NAMALWA (cell line): Measurements from ENCODE around the gene AADACL2.
"Not testable (repeated sequence)": the region's sequence is repeated elsewhere in the genome, so short reads cannot be mapped to it uniquely, and the experiment has no call there.

Source experiments
- DNase-seq: peaks from one replicate; pipeline ENCODE4 v3.0.0-alpha.2; 2015; ENCODE audit warnings: low spot score

The AADACL2 gene, protein sequence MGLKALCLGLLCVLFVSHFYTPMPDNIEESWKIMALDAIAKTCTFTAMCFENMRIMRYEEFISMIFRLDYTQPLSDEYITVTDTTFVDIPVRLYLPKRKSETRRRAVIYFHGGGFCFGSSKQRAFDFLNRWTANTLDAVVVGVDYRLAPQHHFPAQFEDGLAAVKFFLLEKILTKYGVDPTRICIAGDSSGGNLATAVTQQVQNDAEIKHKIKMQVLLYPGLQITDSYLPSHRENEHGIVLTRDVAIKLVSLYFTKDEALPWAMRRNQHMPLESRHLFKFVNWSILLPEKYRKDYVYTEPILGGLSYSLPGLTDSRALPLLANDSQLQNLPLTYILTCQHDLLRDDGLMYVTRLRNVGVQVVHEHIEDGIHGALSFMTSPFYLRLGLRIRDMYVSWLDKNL

DNA sequence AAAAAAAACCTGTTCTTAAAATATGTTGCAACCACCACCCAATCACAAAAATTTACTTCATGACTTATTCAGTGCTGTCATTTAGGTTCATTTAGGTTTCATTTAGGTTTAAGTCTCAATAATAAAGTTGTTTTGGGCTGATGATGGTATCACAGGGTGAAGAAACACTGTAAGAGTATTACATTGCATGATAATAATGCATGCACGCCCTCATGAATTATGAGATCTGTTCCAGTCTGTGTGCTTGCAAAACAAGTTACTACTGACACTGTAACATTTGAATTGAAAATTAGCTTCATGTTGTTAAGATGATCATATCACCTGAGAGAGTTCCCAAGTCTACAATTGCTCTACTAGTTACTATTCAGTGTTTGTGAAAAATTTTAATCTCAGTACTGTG, at the start of gene AADACL2:
Gene AADACL2, plus strand, starts transcription at position 315 of the 400 bp plus-strand sequence. CDS start 109 bp downstream, outside the sequence.
- no peak for DNase-seq

DNA sequence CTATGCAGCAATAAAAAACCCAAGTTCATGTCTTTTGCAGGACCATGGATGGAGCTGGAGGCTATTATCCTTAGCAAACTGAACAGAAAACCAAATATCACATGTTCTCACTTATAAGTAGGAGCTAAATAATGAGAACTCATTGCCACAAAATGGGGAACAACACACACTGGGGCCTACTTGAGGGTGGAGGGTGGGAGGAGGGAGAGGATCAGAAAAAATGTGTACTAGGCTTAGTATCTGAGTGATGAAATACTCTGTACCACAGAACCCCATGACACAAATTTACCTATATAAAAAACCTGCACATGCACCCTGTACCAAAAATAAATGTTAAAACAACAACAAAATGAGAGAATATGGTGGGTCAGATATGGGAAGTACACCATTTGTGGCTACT, 49.6 kb upstream of the AADACL2 start:
- no peak for DNase-seq

DNA sequence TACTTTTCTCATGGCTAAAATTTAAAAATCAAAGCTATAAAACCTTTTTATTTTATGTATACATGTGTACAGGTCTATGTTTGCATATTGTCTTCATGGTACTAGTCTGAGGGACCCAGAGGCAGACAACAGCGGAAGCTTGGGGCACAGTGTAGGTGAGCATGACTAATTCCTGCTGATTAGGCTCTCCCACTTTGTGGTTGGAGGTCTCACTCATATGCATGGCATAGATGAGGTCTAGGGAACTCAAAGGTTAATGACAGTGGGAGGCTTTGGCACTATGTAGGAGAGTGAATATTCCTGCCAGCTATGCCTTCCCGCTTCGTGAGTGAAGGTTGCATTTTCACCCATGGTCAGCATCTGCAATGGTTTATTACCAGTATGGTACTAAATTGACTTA, 47.5 kb upstream of the AADACL2 start:
- DNase-seq, result no peak

DNA sequence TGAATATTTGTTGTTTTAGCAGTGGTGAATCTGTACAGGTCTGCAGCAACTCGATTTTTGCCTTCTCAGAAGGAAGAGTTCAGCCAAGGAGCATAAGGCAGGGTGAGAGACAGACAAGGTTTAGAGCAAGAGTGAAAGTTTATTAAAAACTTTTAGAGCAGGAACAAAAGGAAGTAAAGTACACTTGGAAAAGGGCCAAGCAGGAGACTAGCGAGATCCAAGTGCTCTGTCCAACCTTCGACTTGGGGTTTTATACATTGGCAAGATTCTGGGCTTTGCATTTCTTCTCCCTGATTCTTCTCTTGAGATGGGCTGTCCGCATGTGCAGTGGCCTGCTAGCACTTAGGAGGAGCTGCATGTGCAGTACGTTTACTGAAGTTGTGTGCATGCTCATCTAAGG, 46.7 kb upstream of the AADACL2 start:
- no peak for DNase-seq

DNA sequence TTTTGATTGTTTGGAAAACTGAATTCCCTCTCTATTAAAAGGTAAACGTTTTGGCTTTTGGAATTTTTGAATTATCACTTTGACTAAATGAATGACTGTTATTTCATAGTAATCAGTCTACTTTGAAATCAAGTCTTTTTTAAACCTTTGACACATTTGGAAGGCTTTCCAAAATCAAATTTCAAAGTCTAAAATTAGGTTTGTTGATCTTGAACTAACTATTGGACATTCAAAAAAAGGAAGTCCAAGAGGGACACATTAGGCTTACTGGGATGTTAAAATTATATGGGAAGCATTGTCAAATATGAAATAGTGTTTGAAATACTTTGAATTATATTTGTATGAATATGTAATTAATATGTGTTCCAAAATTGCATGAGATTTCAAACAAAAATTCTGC, 45.2 kb upstream of the AADACL2 start:
- no peak for DNase-seq

DNA sequence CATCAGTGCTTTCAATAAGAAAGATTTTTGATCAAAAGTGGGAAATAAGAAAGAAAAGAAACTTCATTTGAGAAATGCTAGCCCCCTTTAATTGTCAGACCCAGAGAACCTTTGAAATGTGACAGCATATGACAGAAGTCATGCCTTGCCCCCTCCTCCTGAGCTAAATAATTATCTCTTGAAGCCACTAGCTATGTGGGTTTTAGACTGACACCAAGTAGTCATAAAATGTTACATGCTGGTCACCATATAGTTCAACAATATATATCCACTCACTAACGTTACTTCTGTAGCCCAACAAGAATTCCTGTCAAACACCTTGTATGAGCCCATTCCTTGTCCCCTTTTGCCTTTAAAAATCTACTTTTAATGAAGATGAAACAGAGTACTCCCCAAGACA, 43.1 kb upstream of the AADACL2 start:
- no peak for DNase-seq

DNA sequence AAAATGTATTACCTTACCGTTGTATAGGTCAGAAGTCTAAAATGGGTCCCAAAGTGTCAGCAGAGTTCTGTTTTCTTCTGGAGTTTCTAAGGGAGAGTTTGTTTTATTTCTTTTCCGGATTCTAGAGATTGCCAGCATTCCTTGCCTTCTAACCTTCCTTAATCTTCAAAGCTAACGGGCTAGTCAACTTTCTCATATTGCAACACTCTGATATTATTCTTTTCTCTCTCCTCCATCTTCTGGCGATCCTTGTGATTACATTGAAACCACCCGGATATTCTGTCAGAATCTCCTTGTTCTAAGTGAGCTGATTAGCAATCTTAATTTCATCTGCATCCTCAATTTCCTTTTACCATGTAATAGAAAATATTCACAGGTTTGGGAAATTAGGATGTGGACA, 36.2 kb upstream of the AADACL2 start:
- DNase-seq, result no peak

DNA sequence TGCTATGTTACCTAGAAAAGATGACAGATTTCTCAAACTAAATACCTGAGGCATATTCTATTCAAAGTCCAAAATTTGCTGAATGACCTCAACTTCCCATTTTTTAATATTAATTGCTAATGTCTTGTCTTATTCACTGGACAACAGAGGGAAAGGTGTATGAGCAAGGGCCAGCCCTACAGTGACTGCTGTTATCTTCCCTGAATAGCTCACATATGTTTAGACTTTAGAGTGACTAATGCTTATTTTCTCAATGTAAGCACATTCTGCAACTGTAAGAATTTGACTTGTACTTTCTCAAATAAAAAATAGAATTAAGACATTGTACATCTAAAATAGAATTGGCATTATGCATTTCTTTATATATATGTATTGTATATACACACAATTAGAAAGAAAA, 26.5 kb upstream of the AADACL2 start:
- DNase-seq, result no peak

DNA sequence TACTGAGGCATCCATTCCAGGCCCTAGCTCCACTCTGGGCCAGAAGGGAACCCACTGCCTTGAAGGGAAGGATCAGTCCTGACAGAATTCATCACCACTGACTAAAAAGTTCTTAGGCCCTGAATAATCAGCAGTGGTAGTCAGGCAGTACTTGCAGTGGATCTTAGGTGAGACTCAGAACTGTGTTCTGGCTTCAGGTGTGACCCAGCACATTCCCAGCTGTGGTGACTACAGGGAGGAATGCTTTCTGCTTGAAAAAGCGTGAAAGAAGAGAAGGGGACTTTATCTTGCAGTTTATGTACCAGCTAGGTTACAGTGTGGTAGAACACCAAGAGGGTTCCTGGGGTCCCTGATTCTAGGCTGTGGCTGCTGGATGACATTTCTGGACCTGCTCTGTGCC, 24.9 kb upstream of the AADACL2 start:
- DNase-seq, result no peak

DNA sequence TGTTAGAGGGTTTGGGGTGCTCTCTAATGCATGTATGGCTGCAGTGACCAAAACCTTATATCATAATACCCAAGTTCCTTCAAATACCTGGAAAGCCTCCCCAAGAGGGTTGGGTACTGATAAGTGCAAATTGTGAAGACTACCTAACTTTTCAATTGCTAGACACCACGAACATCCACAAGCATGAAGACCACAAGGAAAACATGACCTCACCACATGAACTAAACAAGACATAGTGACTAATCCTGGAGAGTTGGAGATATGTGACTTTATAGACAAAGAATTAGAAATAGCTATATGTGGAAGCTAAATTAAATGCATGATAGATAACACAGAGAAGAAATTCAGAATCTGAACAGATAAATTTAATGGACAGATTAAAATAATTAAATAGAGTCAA, 23.9 kb upstream of the AADACL2 start:
- no peak for DNase-seq

DNA sequence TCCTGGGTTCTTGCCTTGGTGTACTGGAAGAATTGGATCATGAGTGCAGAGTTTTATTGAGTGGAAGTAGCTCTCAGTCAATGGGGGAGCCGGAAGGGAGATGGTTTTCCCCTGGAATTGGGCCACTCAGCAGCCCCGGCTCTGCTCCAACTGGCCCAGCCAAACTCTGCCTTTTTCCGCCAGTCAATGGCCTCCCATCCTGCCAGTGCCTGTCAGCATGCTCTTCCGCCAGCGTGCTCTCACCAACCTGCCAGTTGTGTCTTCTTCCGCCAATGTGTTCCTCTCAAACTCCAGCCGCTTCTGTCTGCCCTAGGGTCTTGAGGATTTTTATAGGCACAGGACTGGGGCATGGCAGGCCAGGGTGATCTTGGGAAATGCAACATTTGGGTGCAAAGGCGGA, 12.4 kb upstream of the AADACL2 start:
- DNase-seq, result no peak

DNA sequence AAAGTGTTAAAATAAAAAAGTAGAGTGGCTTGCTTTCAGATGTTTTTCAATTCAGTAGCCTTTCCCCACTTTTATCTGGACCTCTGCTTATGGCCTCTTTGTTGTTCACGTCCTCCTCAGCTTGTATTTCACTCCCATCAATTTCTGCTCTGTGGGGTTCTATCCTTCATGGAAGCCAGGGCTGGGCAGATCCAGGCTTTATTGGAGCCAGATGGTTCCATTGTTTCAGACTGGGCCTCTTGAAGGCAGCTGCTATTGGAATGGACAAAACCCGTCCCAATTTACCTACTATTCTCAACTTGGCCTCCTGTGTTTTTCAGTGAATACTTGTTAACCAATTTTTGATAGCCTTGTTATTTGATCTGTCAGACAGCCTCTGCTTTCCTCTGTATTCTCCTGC, 10.9 kb upstream of the AADACL2 start:
- DNase-seq, result no peak

DNA sequence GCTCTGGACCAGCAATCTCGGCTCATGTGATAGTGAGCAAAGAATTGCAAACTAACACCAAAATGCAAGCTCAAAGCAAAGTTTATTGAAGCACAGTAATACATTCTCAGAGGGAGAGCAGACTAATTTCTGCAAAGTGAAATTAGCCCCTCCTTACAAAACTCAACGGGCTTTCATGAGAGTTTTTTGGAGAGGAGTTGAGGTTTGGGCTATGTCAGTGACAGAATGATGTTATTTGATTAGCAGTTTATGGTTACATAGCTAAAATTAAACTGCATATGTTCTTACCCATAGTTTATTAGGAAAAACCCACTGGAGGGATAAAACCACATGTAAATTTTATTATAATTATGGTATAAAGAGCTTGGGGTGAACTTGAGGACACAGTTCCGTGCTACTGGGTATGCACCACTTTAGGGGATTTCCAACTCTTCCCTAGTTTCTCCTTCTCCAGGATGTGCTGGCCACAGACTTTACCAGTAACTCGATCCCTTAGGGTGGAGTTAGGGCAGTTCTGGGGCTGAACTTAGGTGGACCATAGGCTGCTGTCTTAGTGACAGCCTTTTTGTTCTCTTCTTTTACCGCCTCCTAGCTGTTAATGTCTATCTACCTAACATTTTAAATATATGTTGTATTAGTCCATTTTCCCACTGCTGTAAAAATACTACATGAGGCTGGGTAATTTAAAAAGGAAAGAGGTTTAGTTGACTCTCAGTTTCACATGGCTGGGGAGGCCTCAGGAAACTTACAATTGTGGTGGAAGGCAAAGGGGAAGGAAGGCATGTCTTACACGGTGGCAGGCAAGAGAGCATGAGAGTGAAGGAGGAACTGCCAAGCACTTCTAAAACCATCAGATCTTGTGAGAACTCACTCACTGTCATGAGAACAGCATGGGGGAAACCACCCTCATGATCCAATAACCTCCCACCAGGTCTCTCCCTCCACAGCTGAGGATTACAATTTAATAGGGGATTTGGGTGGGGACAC, 8.9 kb upstream of the AADACL2 start:
- no peak for DNase-seq

DNA sequence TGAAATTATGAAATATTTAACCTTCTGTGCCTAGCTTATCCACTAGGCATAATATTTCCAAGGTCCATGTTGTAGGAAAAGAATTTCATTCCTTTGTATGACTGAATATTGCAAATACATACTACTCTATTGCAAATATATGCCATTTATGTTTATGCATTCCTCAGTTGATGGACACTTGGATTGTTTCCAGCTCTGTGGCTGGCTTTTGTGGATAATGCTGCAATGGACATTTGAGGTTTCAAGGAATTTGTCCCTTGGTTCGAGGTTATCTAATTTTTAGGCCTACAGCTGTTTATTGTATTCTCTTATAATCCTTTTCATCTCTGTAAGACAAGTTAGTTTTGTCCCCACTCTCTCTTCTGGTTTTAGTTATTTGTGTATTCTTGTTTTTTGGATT, 7.7 kb upstream of the AADACL2 start:
- DNase-seq, result no peak

DNA sequence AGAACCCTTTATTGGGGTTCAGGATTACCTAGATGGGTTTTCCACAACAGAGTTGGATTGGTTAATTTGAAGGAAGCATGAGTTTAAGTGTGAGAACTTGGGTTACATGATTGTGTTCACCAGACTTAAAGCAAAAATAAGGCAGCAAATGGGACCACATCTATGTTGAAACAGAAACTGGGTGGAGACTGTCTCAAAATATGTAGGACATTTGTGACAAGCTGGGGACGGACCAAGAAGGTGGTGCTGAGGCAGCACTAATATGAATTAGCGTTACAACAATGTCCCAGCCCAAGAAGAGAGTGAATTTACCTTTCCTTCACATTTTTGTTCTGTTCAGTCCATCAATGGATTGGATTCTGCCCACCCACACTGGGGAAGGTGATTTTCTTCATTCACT, 866 bp upstream of the AADACL2 start:
- no peak for DNase-seq

DNA sequence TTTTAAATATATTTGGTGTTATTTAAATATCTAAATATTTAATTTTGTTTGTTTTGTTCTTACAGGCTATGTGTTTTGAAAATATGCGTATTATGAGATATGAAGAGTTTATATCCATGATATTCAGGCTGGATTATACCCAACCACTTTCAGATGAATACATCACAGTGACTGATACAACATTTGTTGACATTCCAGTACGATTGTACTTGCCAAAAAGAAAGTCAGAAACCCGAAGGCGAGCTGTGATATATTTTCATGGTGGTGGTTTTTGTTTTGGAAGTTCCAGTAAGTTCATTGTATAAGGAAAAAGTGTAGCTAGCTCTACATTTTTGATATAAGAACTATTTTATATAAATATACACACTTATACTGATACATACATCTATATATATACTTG, 6.9 kb downstream of the AADACL2 start:
- no peak for DNase-seq

DNA sequence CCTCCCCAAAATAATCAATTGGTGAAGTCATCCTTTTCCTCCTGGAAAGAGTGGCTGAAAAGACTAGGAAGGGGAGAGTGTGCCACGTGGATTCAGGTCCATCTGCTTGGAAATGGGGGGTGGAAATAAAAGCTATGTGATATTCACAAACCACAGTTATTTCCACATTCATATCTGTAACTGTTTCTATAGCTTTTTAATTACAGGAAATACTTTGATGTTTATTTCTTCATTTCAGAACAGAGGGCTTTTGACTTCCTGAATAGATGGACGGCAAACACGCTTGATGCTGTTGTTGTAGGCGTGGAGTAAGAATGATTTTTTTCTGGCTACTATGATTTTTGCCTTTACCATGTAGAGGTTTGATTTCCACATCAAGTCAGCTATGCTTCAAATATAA, 10.1 kb downstream of the AADACL2 start:
- DNase-seq, result no peak

DNA sequence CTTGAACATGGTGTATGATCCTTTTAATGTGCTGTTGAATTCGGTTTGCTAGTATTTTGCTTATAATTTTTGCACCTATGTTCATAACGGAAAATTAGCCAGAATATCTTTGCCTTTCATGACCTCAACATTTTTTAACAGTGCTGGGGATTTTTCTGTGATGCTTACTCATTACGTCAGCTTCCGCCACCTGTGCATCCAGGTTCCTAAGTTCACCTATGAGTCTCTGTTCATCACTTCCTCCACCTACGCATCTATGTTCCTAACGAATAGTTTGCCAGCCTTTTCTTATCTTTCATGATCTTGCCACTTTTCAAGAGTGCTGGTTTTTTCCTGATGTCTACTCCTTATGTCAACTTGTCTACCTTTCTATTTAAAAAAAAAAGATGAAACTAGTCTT, 16.5 kb downstream of the AADACL2 start:
- DNase-seq, result no peak

DNA sequence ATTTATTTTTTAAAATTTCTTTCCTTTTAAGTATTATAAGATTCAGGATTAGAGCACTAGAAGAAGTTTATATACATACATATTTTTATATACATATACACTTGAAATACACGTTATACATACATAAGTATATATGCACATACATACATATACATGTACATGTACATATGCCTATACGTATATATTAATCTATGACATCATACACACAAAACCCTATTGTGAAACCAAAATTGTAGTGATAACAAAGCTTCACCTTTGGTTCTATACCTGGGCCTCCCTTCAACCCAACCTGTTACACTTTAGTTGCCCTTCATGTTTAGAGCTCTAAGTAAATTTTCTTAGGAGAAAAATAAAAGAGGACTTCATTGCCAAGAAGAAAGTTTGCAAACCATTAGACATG, 17.0 kb downstream of the AADACL2 start:
- DNase-seq, result no peak

DNA sequence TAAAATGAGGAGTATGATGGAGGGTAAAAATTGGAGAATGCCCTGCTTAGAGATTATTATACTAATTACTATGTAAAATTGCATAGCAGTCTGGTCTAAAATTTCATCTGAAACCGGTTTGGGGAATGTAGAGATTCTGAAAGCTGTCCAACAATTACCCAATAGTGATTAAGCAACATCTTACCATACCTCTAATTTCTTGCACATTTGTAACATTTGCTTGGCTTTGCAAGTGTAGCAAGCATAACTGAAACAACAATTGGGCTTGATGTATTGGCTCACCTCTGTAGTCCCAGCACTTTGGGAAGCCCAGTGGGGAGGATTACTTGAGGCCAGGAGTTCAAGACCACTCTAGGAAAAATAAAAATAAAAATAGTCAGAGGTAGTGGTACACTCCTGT, 17.4 kb downstream of the AADACL2 start:
- DNase-seq, result no peak

DNA sequence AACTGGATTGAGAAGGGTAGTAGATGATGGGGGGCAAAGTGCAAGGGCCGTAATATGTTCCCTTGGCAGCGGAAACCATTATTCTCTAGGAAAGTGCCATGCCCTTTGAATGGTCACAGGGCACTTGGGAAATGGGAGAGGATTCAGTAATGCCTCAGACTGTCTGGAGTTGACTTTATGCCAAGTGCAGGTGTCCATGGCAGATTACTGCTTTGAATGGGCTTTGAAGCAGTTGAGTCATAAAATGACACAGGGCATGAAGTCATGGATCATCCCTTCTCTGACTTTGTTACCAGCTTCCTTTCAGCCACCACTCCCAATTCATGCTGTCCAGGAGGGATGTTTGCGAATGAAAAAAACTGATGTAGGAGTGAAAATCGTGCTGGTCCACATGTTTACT, 20.1 kb downstream of the AADACL2 start:
- no peak for DNase-seq

DNA sequence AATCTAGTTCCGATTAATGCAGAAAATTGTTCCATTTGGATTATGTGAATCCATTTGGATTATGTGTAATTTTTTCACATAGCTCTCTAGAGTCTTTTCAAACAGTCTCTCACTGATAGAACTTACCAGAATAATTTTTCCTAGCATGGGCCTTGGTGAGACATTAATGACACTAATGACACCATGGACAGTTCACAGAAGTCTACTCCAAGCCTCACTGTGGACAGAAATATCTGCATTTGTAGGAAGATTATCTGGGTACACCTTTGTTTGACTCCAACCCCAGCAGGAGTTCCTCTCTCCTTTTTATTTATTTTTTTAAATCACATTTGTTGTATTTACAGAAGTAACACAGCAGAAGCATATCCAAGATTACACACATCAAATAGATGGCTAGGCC, 27.9 kb downstream of the AADACL2 start:
- DNase-seq, result no peak

DNA sequence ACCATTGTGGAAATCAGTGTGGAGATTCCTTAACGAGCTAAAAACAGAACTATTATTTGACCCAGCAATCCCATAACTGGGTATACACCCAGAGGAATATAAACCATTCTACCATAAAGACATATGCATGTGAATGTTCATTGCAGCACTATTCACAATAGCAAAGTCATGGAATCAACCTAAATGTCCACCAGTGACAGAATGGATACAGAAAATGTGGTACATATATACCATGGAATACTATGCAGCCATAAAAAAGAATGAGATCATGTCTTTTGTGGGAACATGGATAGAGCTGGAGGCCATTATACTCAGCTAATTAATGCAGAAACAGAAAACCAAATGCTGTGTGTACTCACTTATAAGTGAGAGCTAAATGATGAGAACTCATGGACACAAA, 31.0 kb downstream of the AADACL2 start:
- not testable (repeated sequence) for DNase-seq
